ENCODE results near the gene GRIP2.

GRIP2 gene

GRCh38 chr3:14503033-14503705 lies 37.0 kb downstream of the GRIP2 start:
- no peaks in the 10 kb centered on the region for H3K79me2 ChIP-seq
- H3K4me3 ChIP-seq (ENCODE audit: low read depth, low read length), result no peak overlapping the region
- H3K4me1 ChIP-seq, result no peaks in the 10 kb centered on the region
- H3K27me3 ChIP-seq (ENCODE audit: control insufficient read depth, insufficient read depth, low read length), result no peaks in the 10 kb centered on the region
- no peak overlapping the region for H3K27ac ChIP-seq
- no peak overlapping the region for H2AFZ ChIP-seq
- TF ChIP-seq, protein P1, sequence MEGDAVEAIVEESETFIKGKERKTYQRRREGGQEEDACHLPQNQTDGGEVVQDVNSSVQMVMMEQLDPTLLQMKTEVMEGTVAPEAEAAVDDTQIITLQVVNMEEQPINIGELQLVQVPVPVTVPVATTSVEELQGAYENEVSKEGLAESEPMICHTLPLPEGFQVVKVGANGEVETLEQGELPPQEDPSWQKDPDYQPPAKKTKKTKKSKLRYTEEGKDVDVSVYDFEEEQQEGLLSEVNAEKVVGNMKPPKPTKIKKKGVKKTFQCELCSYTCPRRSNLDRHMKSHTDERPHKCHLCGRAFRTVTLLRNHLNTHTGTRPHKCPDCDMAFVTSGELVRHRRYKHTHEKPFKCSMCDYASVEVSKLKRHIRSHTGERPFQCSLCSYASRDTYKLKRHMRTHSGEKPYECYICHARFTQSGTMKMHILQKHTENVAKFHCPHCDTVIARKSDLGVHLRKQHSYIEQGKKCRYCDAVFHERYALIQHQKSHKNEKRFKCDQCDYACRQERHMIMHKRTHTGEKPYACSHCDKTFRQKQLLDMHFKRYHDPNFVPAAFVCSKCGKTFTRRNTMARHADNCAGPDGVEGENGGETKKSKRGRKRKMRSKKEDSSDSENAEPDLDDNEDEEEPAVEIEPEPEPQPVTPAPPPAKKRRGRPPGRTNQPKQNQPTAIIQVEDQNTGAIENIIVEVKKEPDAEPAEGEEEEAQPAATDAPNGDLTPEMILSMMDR (IDR thresholded peaks at IDR 0.05), result no peak
- H3K9ac ChIP-seq, result no peak overlapping the region
- H3K9me3 ChIP-seq (ENCODE audit: control insufficient read depth, low read length), result no peaks in the 10 kb centered on the region
- no peak overlapping the region for H3K4me2 ChIP-seq (ENCODE audit: low read length)
- no peaks in the 10 kb centered on the region for H3K36me3 ChIP-seq (ENCODE audit: control insufficient read depth, insufficient read depth, low read length)

DNA sequence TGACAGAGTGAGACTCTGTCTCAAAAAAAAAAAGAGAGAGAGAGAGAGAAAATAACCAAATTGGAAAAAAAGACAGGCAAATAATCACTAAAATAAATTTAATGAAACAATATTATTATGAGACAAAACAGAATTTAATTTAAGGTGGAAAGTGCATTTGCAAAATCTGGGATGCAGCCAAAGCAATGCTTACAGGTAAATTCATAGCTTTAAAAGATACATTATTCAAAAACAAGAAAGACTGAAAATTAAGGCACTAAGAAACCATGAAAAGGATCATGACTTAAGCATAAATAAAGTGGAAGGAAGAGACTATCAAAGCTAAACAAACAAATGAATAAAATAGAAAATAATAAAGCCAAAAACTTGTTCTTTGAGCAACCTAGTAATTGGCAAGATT lies 37.7 kb downstream of the GRIP2 start:
- Histone ChIP-seq H3K4me1 (no peaks in the 10 kb centered on the region), H3K9me3 (ENCODE audit: control insufficient read depth, low read length) (no peaks in the 10 kb centered on the region), H3K27ac (no peak overlapping the region), H3K79me2 (no peaks in the 10 kb centered on the region), H3K36me3 (ENCODE audit: control insufficient read depth, insufficient read depth, low read length) (no peaks in the 10 kb centered on the region), H3K9ac (no peak overlapping the region), H2AFZ (no peak overlapping the region), H3K27me3 (ENCODE audit: control insufficient read depth, insufficient read depth, low read length) (no peaks in the 10 kb centered on the region), H3K4me3 (ENCODE audit: low read depth, low read length) (no peak overlapping the region), H3K4me2 (ENCODE audit: low read length) (no peak overlapping the region)
- TF ChIP-seq, protein P1 (IDR thresholded peaks at IDR 0.05), result no peak

DNA sequence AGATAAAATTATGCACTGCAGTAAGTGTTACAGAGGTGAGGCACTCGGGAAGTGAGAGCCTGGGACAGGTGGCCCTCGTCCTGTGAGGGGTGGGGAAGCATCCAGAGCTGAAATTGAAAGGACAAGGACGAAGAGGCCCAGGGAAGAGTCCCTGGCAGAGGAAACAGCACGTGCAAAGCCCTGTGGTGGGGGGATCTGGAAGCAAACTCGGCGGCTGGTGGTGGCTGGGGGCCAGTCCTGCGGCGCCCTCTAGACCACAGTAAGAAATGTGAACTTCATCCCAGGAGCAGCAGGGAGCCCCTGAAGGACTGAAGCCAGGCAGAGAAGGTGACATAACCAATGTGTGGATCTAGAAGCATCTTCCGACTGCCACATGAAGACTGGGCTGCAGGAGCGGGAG lies 42.8 kb downstream of the GRIP2 start:
- Histone ChIP-seq H3K9ac (no peak overlapping the region), H2AFZ (no peak overlapping the region), H3K4me2 (ENCODE audit: low read length) (no peak overlapping the region), H3K4me3 (ENCODE audit: low read depth, low read length) (no peak overlapping the region), H3K27me3 (ENCODE audit: control insufficient read depth, insufficient read depth, low read length) (no peaks in the 10 kb centered on the region), H3K9me3 (ENCODE audit: control insufficient read depth, low read length) (no peaks in the 10 kb centered on the region), H3K4me1 (no peaks in the 10 kb centered on the region), H3K79me2 (no peaks in the 10 kb centered on the region), H3K36me3 (ENCODE audit: control insufficient read depth, insufficient read depth, low read length) (no peaks in the 10 kb centered on the region), H3K27ac (no peak overlapping the region)
- TF ChIP-seq, protein P1 (IDR thresholded peaks at IDR 0.05), result no peak

GRCh38 chr3:14496351-14496750 lies 43.8 kb downstream of the GRIP2 start:
- Histone ChIP-seq H3K4me3 (ENCODE audit: low read depth, low read length) (no peak overlapping the region), H3K9ac (no peak overlapping the region), H3K27ac (no peak overlapping the region), H3K4me1 (no peaks in the 10 kb centered on the region), H2AFZ (no peak overlapping the region), H3K27me3 (ENCODE audit: control insufficient read depth, insufficient read depth, low read length) (no peaks in the 10 kb centered on the region), H3K36me3 (ENCODE audit: control insufficient read depth, insufficient read depth, low read length) (no peaks in the 10 kb centered on the region), H3K9me3 (ENCODE audit: control insufficient read depth, low read length) (no peaks in the 10 kb centered on the region), H3K4me2 (ENCODE audit: low read length) (no peak overlapping the region), H3K79me2 (no peaks in the 10 kb centered on the region)
- TF ChIP-seq, protein P1 (IDR thresholded peaks at IDR 0.05), result no peak

GRCh38 chr3:14494973-14495300 lies 45.2 kb downstream of the GRIP2 start:
- no peak overlapping the region for H3K9ac ChIP-seq
- H3K4me3 ChIP-seq (ENCODE audit: low read depth, low read length), result no peak overlapping the region

More at GRCh38 chr3:14494973-14495300, 45.2 kb downstream of the GRIP2 start:
- TF ChIP-seq, protein P1 (IDR thresholded peaks at IDR 0.05), result no peak
- no peak overlapping the region for H3K4me2 ChIP-seq (ENCODE audit: low read length)
- no peaks in the 10 kb centered on the region for H3K27me3 ChIP-seq (ENCODE audit: control insufficient read depth, insufficient read depth, low read length)
- no peaks in the 10 kb centered on the region for H3K4me1 ChIP-seq
- no peak overlapping the region for H3K27ac ChIP-seq
- no peaks in the 10 kb centered on the region for H3K9me3 ChIP-seq (ENCODE audit: control insufficient read depth, low read length)
- H3K79me2 ChIP-seq, result no peaks in the 10 kb centered on the region
- no peak overlapping the region for H2AFZ ChIP-seq
- H3K36me3 ChIP-seq (ENCODE audit: control insufficient read depth, insufficient read depth, low read length), result no peaks in the 10 kb centered on the region
